ENCODE results near the gene NOL7.

Gene NOL7

GRCh38 chr6:13654496-13654895, 39.4 kb downstream of the NOL7 start:
- no peak for DNase-seq

- no peak for DNase-seq
Measured at GRCh38 chr6:13655700-13656099, 40.6 kb downstream of the NOL7 start.

- no peak for DNase-seq
Measured at GRCh38 chr6:13660273-13660672, 45.1 kb downstream of the NOL7 start.

- DNase-seq, result no peak
Measured at GRCh38 chr6:13660893-13661292, 45.8 kb downstream of the NOL7 start.

- no peak for DNase-seq
Measured at GRCh38 chr6:13661647-13662046, 46.5 kb downstream of the NOL7 start.

GRCh38 chr6:13662651-13663334, 47.7 kb downstream of the NOL7 start:
- DNase-seq, result no peak

- DNase-seq, result no peak
Measured at GRCh38 chr6:13663986-13664385, 48.9 kb downstream of the NOL7 start.

- DNase-seq, result no peak
Measured at GRCh38 chr6:13664703-13665352, 49.7 kb downstream of the NOL7 start.

- no peak for DNase-seq
Measured at GRCh38 chr6:13666194-13667105, 51.3 kb downstream of the NOL7 start.

- DNase-seq, result no peak
Measured at GRCh38 chr6:13667655-13668054, 52.5 kb downstream of the NOL7 start.

GRCh38 chr6:13668291-13668928, 53.3 kb downstream of the NOL7 start:
- DNase-seq, result no peak

GRCh38 chr6:13669476-13669875, 54.3 kb downstream of the NOL7 start:
- DNase-seq, result no peak
